Adipocyte (in vitro differentiated cells): ENCODE data around the gene TBC1D20.
"Not testable (repeated sequence)": the region's sequence is repeated elsewhere in the genome, so short reads cannot be mapped to it uniquely, and the experiment has no call there.

Experiments used
- DNase-seq: peaks from one replicate; pipeline ENCODE4 v3.0.0-alpha.2; 2015; ENCODE audit warnings: low read depth
- H3K27me3 ChIP-seq: replicated peaks from 2 replicates; pipeline ENCODE4 v1.7.0; 2013; ENCODE audit warnings: mild to moderate bottlenecking, low read length, moderate library complexity; ENCODE audit not compliant: control insufficient read depth, insufficient read depth
- H3K36me3 ChIP-seq: 2 replicates; pipeline ENCODE4 v1.7.0; 2013; ENCODE audit warnings: low read length, mild to moderate bottlenecking, moderate library complexity; ENCODE audit not compliant: control insufficient read depth, insufficient read depth, severe bottlenecking
- H3K4me1 ChIP-seq: 2 replicates; pipeline ENCODE4 v1.7.0; 2013; ENCODE audit warnings: mild to moderate bottlenecking, low read length, moderate library complexity; ENCODE audit not compliant: control insufficient read depth, insufficient read depth
- H3K4me3 ChIP-seq: 2 replicates; pipeline ENCODE4 v1.7.0; 2013; ENCODE audit warnings: mild to moderate bottlenecking, low read length, moderate library complexity
- H3K9ac ChIP-seq: 2 replicates; pipeline ENCODE4 v1.7.0; 2013; ENCODE audit warnings: mild to moderate bottlenecking, low read length, moderate library complexity
- H3K9me3 ChIP-seq: 2 replicates; pipeline ENCODE4 v1.7.0; 2013; ENCODE audit warnings: mild to moderate bottlenecking, low read length, moderate library complexity; ENCODE audit not compliant: control insufficient read depth

TBC1D20 gene

DNA sequence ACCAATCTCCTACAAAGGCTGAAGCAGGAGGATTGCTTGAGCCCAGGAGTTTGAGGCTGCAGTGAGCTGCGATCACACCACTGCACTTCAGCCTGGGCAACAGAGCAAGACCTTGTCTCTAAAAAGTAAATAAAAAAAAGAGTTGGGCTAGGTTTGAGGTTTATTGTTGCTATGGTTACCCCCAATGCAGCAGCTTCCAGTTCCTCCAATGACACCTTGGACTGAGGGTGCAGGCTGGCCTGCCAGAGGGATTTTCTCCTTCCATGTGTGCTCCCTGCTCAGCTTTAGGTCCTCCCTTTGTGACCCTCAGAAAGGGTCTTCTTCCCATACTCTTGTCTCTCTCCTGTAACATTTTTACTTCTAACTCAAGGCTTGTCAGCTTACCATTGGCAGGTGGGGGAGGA, 10.6 kb upstream of the TBC1D20 start:
- peaks cover 10% of the 10 kb centered on the region for H3K4me1 ChIP-seq
- peaks cover 21% of the 10 kb centered on the region for H3K9me3 ChIP-seq
- peaks cover 1% of the 10 kb centered on the region for H3K36me3 ChIP-seq
- H3K4me3 ChIP-seq: no peak overlapping the region
- H3K9ac ChIP-seq: no peak overlapping the region
- no peak for DNase-seq
- no peaks in the 10 kb centered on the region for H3K27me3 ChIP-seq

DNA sequence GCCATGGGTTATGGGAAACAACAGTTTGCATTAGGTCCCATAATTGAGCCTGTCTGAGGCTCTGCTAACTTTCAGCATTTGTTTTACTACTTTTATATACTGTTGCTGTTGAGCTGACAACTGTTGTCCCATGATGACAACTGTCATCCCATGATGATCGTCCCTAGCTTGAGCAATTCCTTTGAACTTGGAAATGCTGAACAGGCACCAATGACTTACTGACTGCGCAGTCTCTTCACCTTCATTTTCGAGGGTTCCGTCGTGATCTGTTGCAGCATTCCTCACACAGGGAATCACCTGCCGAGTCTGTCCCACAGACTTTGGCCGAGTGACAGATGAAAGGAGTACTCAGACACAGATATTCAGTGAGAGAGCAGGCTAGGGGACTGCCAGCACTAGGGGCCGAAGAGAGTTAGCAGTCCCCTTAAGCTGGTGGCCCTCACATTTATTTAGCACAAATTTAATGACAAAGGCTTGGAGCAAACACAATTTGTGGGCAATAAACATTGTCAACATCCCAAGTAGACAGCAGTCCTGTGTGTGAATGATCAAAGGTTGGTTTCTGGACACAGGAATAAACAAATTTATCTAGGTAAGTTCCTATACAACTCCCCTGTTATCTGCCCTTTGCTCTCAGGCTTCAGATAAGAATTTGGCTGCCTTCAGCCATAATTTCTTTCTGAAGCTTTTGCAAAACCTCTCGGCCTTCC, 10.0 kb upstream of the TBC1D20 start:
- Histone ChIP-seq H3K36me3 (no peaks in the 10 kb centered on the region), H3K4me1 (peaks cover 8% of the 10 kb centered on the region), H3K9ac (no peak overlapping the region), H3K4me3 (no peak overlapping the region), H3K27me3 (no peaks in the 10 kb centered on the region), H3K9me3 (peaks cover 24% of the 10 kb centered on the region)
- no peak for DNase-seq

DNA sequence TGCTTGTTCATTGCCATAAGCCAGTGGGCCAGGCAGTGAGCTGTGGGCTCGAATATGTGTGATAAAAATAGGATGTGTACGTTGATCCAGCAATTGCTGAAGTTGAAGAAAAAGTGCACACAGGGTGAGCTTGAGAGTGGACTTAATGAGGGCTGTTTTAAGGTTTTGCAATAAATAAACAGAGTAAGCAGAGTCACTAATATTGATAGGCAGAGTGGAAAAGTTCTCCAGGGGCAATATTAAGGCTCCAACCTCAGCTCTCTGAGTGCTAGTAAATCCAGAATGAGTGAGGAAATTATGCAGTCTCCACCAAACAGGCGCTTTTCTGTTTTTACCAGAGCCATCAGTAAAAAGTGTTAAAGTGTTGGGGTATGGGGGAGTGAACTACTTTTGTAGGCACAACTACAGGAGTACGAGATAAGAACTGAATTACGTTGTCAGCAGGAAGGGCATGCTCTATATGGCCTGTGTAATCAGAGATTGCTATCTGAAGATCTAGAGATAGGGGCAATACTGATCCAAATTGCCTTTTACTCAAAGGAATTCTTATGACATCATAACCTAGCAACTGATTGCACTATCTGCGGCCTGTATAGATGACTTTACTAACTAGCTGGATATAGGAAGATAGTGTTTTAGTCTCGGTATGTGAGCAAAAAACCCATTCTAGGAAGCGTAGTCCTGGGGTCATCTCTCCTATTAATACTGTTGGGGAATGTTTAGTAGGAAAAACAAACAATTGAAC, 7.6 kb upstream of the TBC1D20 start:
- Histone ChIP-seq H3K4me1 (no peaks in the 10 kb centered on the region), H3K9ac (no peak overlapping the region), H3K36me3 (no peaks in the 10 kb centered on the region), H3K4me3 (no peak overlapping the region), H3K9me3 (peaks cover 24% of the 10 kb centered on the region), H3K27me3 (no peaks in the 10 kb centered on the region)
- no peak for DNase-seq

DNA sequence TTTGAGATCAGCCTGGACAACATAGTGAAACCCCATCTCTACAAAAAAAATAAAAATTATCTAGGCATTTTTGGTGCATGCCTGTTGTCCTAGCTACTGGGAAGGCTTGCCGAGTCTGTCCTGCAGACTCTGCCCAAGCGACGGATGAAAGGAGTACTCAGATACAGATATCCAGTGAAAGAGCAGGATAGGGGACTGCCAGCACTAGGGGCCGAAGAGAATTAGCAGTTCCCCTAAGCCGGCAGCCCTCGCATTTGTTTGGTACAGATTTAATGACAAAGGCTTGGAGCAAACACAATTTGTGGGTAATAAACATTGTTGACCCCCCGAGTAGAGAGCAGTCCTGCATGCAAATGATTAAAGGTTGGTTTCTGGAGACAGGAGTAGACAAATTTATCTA, 5.4 kb upstream of the TBC1D20 start:
- Histone ChIP-seq H3K4me1 (peaks cover 5% of the 10 kb centered on the region), H3K9ac (no peak overlapping the region), H3K9me3 (peaks cover 24% of the 10 kb centered on the region), H3K27me3 (no peaks in the 10 kb centered on the region), H3K36me3 (no peaks in the 10 kb centered on the region), H3K4me3 (no peak overlapping the region)
- DNase-seq: no peak

DNA sequence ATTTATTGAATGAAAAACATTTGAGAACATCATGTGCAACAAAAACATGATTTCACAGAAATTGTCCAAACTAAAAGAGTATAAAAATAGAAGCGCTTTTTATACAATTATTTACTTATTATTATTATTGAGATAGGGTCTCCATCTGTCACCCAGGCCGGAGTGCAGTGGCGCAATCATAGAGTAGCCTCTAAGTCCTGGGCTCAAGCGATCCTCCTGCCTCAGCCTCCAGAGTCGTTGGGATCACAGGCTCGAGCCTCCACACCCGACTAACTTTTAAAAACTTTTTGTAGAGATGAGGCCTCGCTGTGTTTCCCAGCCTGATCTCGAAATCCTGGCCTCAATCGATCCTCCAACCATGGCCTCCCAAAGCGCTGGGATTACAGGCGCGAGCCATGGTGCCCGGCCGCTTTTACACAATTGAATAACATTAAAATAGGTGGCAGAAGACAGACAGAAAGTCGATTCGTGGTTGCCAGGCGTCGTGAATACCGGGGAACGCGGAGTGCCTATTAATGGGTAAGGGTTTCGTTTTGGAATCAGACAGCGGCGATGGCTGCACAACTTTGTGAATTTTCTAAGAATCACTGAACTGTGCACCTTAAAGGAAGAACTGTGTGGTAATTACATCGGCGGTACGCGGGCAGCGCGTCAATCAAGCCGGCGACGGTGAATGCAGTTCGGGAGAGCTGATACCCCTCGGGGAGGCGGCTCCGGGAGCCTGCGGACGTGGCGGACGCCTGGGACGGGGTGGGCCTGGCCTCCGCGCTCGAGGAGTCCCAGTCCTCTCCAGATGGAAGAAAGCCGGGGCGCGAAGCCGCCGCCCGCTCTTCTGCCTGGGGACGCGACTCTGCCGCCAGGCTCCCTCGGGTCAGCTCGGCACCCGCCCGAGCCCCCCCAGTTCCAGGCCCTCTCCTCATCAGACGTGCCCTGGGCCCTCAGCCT, 807 bp downstream of the TBC1D20 start:
- no peaks in the 10 kb centered on the region for H3K9me3 ChIP-seq
- DNase-seq: peak; percentile 76
- H3K36me3 ChIP-seq: no peaks in the 10 kb centered on the region
- peak overlapping the region; percentile 98 for H3K9ac ChIP-seq
- H3K4me1 ChIP-seq: peaks cover 45% of the 10 kb centered on the region
- no peaks in the 10 kb centered on the region for H3K27me3 ChIP-seq
- peak overlapping the region; percentile 99 for H3K4me3 ChIP-seq

DNA sequence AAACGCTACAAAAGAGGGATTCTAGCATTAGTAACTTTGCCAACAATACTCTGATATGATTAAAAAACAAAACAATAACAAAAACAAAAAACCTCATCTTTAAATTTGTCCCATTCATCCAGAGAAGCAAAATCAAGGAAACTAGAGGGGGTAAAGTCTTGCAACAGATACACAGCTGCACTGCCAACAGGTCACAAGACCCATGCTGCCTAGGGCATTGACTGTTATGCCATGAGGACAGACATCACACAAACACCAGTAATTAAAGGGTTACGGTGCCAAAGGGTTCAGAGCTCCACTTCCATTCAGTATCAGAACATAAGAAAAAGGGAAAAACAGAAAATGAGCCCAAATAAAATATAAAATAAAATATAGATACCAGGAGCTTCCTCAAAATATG, 1.6 kb downstream of the TBC1D20 start:
- peak overlapping the region; percentile 98 for H3K9ac ChIP-seq
- DNase-seq: peak; percentile 67
- H3K27me3 ChIP-seq: no peaks in the 10 kb centered on the region
- peak overlapping the region; percentile 99 for H3K4me3 ChIP-seq
- H3K36me3 ChIP-seq: no peaks in the 10 kb centered on the region
- no peaks in the 10 kb centered on the region for H3K9me3 ChIP-seq
- peaks cover 45% of the 10 kb centered on the region for H3K4me1 ChIP-seq

DNA sequence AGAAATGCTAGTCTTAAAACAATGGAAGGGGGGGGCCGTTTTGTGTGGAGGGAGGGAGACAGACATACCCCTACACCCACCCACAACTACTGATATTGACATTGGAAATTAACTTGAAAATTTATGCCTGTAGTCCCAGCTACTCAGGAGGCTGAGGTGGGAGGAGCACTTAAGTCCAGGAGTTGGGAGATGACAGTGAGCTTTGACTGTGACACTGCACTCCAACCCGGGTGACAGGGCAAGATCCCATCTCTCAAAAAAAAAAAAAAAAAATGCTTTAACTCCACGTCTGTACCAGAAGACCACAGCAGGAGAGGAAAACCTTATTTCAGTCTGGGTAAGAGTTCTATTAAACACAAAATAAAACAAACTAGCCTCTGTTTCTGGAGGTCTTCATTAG, 2.2 kb downstream of the TBC1D20 start:
- Histone ChIP-seq H3K9me3 (no peaks in the 10 kb centered on the region), H3K36me3 (no peaks in the 10 kb centered on the region), H3K27me3 (no peaks in the 10 kb centered on the region), H3K4me1 (peaks cover 45% of the 10 kb centered on the region), H3K4me3 (peak overlapping the region; percentile 99), H3K9ac (peak overlapping the region; percentile 98)
- no peak for DNase-seq

DNA sequence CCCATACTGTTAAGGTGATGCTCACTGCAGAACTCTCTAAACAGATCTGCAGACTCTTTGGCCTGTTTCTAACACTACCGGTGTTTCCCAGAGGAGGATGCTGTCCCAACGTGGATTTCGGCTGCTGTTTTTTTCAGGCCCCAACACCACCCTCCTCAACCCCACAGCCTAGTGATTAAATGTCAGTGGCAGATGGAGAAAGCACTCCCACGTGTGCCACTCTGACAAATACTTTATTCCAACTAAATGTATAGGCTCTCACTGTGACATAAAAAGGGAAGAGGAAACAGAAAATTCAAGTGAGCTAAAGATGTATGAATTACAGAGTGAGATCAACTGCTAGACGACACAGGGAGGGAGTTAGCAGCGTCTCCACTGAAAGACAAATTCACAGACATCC, 3.6 kb downstream of the TBC1D20 start:
- no peaks in the 10 kb centered on the region for H3K36me3 ChIP-seq
- DNase-seq: no peak
- H3K4me3 ChIP-seq: no peak overlapping the region
- H3K27me3 ChIP-seq: no peaks in the 10 kb centered on the region
- H3K9me3 ChIP-seq: no peaks in the 10 kb centered on the region
- H3K9ac ChIP-seq: no peak overlapping the region
- peaks cover 45% of the 10 kb centered on the region for H3K4me1 ChIP-seq

DNA sequence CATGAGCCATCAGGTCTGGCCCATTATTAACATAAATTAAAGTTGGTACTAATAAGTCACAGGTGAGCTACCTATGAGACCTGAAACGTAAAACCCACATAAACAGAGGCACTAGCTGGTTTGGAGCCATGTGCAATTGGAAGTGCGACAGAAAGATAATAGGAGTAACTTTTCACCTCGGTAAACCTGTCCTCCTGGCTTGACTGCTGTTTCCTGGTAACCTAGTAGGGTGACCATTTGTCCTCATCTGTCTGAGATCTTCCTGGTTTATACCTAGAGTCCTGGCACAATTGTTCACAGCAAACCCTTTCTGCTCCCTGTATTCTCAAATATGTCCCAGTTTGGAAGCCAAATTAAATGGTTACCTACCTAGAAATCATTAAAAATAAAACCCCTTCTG, 7.4 kb downstream of the TBC1D20 start:
- no peak for DNase-seq
- Histone ChIP-seq H3K9ac (no peak overlapping the region), H3K4me1 (peaks cover 24% of the 10 kb centered on the region), H3K27me3 (no peaks in the 10 kb centered on the region), H3K4me3 (no peak overlapping the region), H3K9me3 (no peaks in the 10 kb centered on the region), H3K36me3 (peaks cover 9% of the 10 kb centered on the region)

DNA sequence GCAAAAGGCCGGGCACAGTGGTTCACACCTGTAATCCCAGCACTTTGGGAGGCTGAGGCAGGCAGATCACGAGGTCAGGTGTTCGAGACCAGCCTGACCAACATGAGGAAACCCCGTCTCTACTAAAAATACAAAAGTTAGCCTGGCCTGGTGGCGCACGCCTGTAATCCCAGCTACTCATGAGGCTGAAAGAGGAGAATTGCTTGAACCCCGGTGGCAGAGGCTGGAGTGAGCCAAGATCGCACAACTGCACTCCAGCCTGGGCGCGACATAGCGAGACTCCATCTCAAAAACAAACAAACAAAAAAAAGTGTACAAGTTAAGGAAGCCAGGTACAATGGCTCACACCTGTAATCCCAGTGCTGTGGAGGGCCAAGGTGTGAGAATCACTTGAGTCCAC, 10.3 kb downstream of the TBC1D20 start:
- not testable (repeated sequence) for H3K9ac ChIP-seq, H3K4me1 ChIP-seq, H3K9me3 ChIP-seq, H3K27me3 ChIP-seq, DNase-seq, H3K4me3 ChIP-seq, H3K36me3 ChIP-seq
